Thymus (tissue), 11 donors: ENCODE measurements around the gene ADAMTS2. TPM values are rescaled to one million over a fixed set of nuclear protein-coding genes. Genes with fewer than 3 reads are reported as not detected.

Experiments
- DNase-seq, 9 donors: peaks; one replicate each; pipeline ENCODE4 v3.0.0-alpha.2; 2013; ENCODE audit warnings: low spot score in 9 of 9, low read depth in 6 of 9, missing footprints in 1 of 9
- H3K27ac ChIP-seq, 2 donors: one replicate each; pipeline ENCODE4 v1.5.1; 2013; ENCODE audit warnings: control low read depth in 1 of 2, low read depth in 1 of 2, low read length in 1 of 2, mild to moderate bottlenecking in 1 of 2, moderate library complexity in 1 of 2
- H3K27me3 ChIP-seq, 2 donors: one replicate each; pipeline ENCODE4 v1.5.1; 2013; ENCODE audit warnings: low read length in 1 of 2; ENCODE audit not compliant: control insufficient read depth in 2 of 2, insufficient read depth in 1 of 2
- H3K36me3 ChIP-seq, 2 donors: one replicate each; pipeline ENCODE4 v1.5.1; 2013; ENCODE audit warnings: low read length in 1 of 2, mild to moderate bottlenecking in 1 of 2, moderate library complexity in 1 of 2; ENCODE audit not compliant: control insufficient read depth in 2 of 2, insufficient read depth in 2 of 2
- H3K4me1 ChIP-seq, 2 donors: one replicate each; pipeline ENCODE4 v1.5.1; 2013; ENCODE audit warnings: low read length in 2 of 2; ENCODE audit not compliant: control insufficient read depth in 2 of 2, insufficient read depth in 2 of 2
- H3K4me3 ChIP-seq, 2 donors: one replicate each; pipeline ENCODE4 v1.5.1; 2013; ENCODE audit warnings: low read length in 2 of 2, control low read depth in 1 of 2, mild to moderate bottlenecking in 1 of 2
- H3K9me3 ChIP-seq, 2 donors: one replicate each; pipeline ENCODE4 v1.5.1; 2013; ENCODE audit warnings: low read length in 1 of 2, mild to moderate bottlenecking in 1 of 2; ENCODE audit not compliant: control insufficient read depth in 2 of 2, insufficient read depth in 1 of 2
- WGBS: extraction: QIAGEN DNeasy Blood & Tissue Kit; methylation state at CpG from one replicate; pipeline ENCODE4 v1.1.7; 2013; 5-methylcytosine and 5-hydroxymethylcytosine counted together
- polyA plus RNA-seq: library from polyadenylated mRNA; stranded (reverse); fragments of 200-250 nt; gene quantifications from one replicate; pipeline ENCODE4 v1.2.3, GENCODE V29; 2013
- total RNA-seq: library from RNA; stranded (reverse); fragments of 120-200 nt; gene quantifications from one replicate; pipeline ENCODE4 v1.2.4, GENCODE V29; 2013
- donor health status: healthy.

ADAMTS2 gene
- total and polyA plus RNA-seq, 2 donors = 1.3 to 1.4 TPM

GRCh38 chr5:179142434-179143198 lies 202.6 kb downstream of the ADAMTS2 start:
- H3K4me3 ChIP-seq = no peak overlapping the region
- no peaks in the 10 kb centered on the region for H3K9me3 ChIP-seq
- no peaks in the 10 kb centered on the region for H3K27me3 ChIP-seq
- no peaks in the 10 kb centered on the region for H3K4me1 ChIP-seq
- DNase-seq = peak in 1 of 9 donors; percentile 18
- H3K27ac ChIP-seq = no peak overlapping the region
- 45% methylated on average over 3 of the region's 3 CpGs for WGBS
- H3K36me3 ChIP-seq = no peaks in the 10 kb centered on the region

GRCh38 chr5:179141867-179142266 lies 203.4 kb downstream of the ADAMTS2 start:
- Histone ChIP-seq H3K4me3 (no peak overlapping the region), H3K4me1 (no peaks in the 10 kb centered on the region), H3K9me3 (no peaks in the 10 kb centered on the region), H3K27me3 (no peaks in the 10 kb centered on the region), H3K36me3 (no peaks in the 10 kb centered on the region), H3K27ac (no peak overlapping the region)
- DNase-seq = no peak
- WGBS = 44% methylated on average over 1 of the region's 1 CpG

- no peaks in the 10 kb centered on the region for H3K4me1 ChIP-seq
- H3K36me3 ChIP-seq = no peaks in the 10 kb centered on the region
- no peak for DNase-seq
- WGBS = 96% methylated on average over 3 of the region's 3 CpGs
- H3K27me3 ChIP-seq = no peaks in the 10 kb centered on the region
- H3K9me3 ChIP-seq = peaks cover 0 to 6% of the 10 kb centered on the region in 2 donors
- H3K27ac ChIP-seq = no peak overlapping the region
- no peak overlapping the region for H3K4me3 ChIP-seq
Measured at GRCh38 chr5:179140293-179140692, 205.0 kb downstream of the ADAMTS2 start.

- H3K4me3 ChIP-seq = no peak overlapping the region
- H3K36me3 ChIP-seq = no peaks in the 10 kb centered on the region
- no peak for DNase-seq
- WGBS = 79% methylated on average over 10 of the region's 10 CpGs
- H3K27me3 ChIP-seq = no peaks in the 10 kb centered on the region
- peaks cover 0 to 9% of the 10 kb centered on the region in 2 donors for H3K9me3 ChIP-seq
- no peaks in the 10 kb centered on the region for H3K4me1 ChIP-seq
- H3K27ac ChIP-seq = no peak overlapping the region
Measured at GRCh38 chr5:179139936-179140235, 205.4 kb downstream of the ADAMTS2 start.

- Histone ChIP-seq H3K4me1 (no peaks in the 10 kb centered on the region), H3K27me3 (no peaks in the 10 kb centered on the region), H3K27ac (no peak overlapping the region), H3K36me3 (no peaks in the 10 kb centered on the region), H3K9me3 (peaks cover 0 to 13% of the 10 kb centered on the region in 2 donors), H3K4me3 (no peak overlapping the region)
- no peak for DNase-seq
- whole genome bisulfite sequencing = 93% methylated on average over 26 of the region's 26 CpGs
Measured at GRCh38 chr5:179139111-179139935, 205.9 kb downstream of the ADAMTS2 start.

- H3K4me1 ChIP-seq = no peaks in the 10 kb centered on the region
- H3K27ac ChIP-seq = no peak overlapping the region
- no peaks in the 10 kb centered on the region for H3K27me3 ChIP-seq
- no peaks in the 10 kb centered on the region for H3K36me3 ChIP-seq
- no peak for DNase-seq
- WGBS = 90% methylated on average over 23 of the region's 23 CpGs
- H3K9me3 ChIP-seq = peaks cover 0 to 15% of the 10 kb centered on the region in 2 donors
- no peak overlapping the region for H3K4me3 ChIP-seq
Measured at GRCh38 chr5:179138568-179138925, 206.7 kb downstream of the ADAMTS2 start.

- 95% methylated on average over 33 of the region's 33 CpGs for WGBS
- Histone ChIP-seq H3K27ac (no peak overlapping the region), H3K4me1 (no peaks in the 10 kb centered on the region), H3K36me3 (no peaks in the 10 kb centered on the region), H3K9me3 (peaks cover 0 to 15% of the 10 kb centered on the region in 2 donors), H3K27me3 (no peaks in the 10 kb centered on the region), H3K4me3 (no peak overlapping the region)
- DNase-seq = no peak
Measured at GRCh38 chr5:179137643-179138567, 207.4 kb downstream of the ADAMTS2 start.

- H3K4me3 ChIP-seq = no peak overlapping the region
- H3K36me3 ChIP-seq = no peaks in the 10 kb centered on the region
- no peaks in the 10 kb centered on the region for H3K27me3 ChIP-seq
- no peak for DNase-seq
- H3K9me3 ChIP-seq = peaks cover 0 to 15% of the 10 kb centered on the region in 2 donors
- H3K27ac ChIP-seq = no peak overlapping the region
- WGBS = 89% methylated on average over 13 of the region's 13 CpGs
- H3K4me1 ChIP-seq = no peaks in the 10 kb centered on the region
Measured at GRCh38 chr5:179137016-179137642, 208.1 kb downstream of the ADAMTS2 start.
